Measurements from ENCODE around the gene KDSR. TPM values are rescaled to one million over a fixed set of nuclear protein-coding genes. Genes with fewer than 3 reads are reported as not detected.

KDSR gene
- total and polyA plus RNA-seq, 2 of the 13 experiments (the other 11 are each of a cell fraction or from before 2014, with no cell fraction given), result 10.4 to 20.9 TPM

- ATAC-seq, result no peak; the same call in 2 of the 3 replicates
- peaks cover 32 to 68% of the 10 kb centered on the region in 2 experiments for H3K36me3 ChIP-seq (replicated peaks in 1 of 2; ENCODE audit: control insufficient read depth in 1 of 2, insufficient read depth in 2 of 2, low read length in 2 of 2)
- TF ChIP-seq TFE3 (CRISPR knock-in tag; IDR thresholded peaks at IDR 0.05) (0 out of 2 replicates have a peak, but pooled peaks have one; percentile 48), YY1 (IDR thresholded peaks at IDR 0.05; ENCODE audit: insufficient read depth, insufficient replicate concordance, low read depth, low read length) (no peak), SAP130 (CRISPR knock-in tag; IDR thresholded peaks at IDR 0.05; ENCODE audit: low read depth) (peak; percentile 53), ZNF777 (CRISPR knock-in tag; IDR thresholded peaks at IDR 0.05) (no peak), RXRB (CRISPR knock-in tag; IDR thresholded peaks at IDR 0.05; ENCODE audit: borderline replicate concordance) (no peak), GATAD2A (CRISPR knock-in tag; IDR thresholded peaks at IDR 0.05) (peak; percentile 41; the same call in 1 of the 2 replicates), TEAD2 (CRISPR knock-in tag; IDR thresholded peaks at IDR 0.05) (no peak), FIP1L1 (IDR thresholded peaks at IDR 0.05; ENCODE audit: borderline replicate concordance, insufficient read depth, low read depth, low read length) (no peak), CEBPB (IDR thresholded peaks at IDR 0.05; ENCODE audit: borderline replicate concordance, low read depth, low read length) (peak; percentile 90), NFIB (CRISPR knock-in tag; IDR thresholded peaks at IDR 0.05; ENCODE audit: borderline replicate concordance) (no peak), ZNF282 (IDR thresholded peaks at IDR 0.05; ENCODE audit: partially characterized antibody) (no peak), NFYC (CRISPR knock-in tag; IDR thresholded peaks at IDR 0.05) (peak; percentile 49; the same call in 1 of the 2 replicates), HOMEZ (CRISPR knock-in tag; IDR thresholded peaks at IDR 0.05; ENCODE audit: low read depth) (peak; percentile 45; the same call in 1 of the 2 replicates), MATR3 (CRISPR knock-in tag; IDR thresholded peaks at IDR 0.05) (no peak), THAP8 (CRISPR knock-in tag; IDR thresholded peaks at IDR 0.05; ENCODE audit: borderline replicate concordance) (no peak), ZNF605 (CRISPR knock-in tag; IDR thresholded peaks at IDR 0.05) (no peak), FOSL1 (CRISPR knock-in tag; IDR thresholded peaks at IDR 0.05; ENCODE audit: borderline replicate concordance) (peak; percentile 57; the same call in 1 of the 2 replicates)
- TF ChIP-seq, protein P1, sequence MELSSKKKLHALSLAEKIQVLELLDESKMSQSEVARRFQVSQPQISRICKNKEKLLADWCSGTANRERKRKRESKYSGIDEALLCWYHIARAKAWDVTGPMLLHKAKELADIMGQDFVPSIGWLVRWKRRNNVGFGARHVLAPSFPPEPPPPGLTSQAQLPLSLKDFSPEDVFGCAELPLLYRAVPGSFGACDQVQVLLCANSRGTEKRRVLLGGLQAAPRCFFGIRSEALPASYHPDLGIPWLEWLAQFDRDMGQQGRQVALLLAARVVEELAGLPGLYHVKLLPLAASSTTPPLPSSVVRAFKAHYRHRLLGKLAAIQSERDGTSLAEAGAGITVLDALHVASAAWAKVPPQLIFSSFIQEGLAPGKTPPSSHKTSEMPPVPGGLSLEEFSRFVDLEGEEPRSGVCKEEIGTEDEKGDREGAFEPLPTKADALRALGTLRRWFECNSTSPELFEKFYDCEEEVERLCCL (CRISPR knock-in tag; IDR thresholded peaks at IDR 0.05; ENCODE audit: borderline replicate concordance), result no peak
- TF ChIP-seq, protein P2, sequence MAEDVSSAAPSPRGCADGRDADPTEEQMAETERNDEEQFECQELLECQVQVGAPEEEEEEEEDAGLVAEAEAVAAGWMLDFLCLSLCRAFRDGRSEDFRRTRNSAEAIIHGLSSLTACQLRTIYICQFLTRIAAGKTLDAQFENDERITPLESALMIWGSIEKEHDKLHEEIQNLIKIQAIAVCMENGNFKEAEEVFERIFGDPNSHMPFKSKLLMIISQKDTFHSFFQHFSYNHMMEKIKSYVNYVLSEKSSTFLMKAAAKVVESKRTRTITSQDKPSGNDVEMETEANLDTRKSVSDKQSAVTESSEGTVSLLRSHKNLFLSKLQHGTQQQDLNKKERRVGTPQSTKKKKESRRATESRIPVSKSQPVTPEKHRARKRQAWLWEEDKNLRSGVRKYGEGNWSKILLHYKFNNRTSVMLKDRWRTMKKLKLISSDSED (CRISPR knock-in tag; IDR thresholded peaks at IDR 0.05), result no peak
Observed at GRCh38 chr18:63336366-63337099, 30.5 kb downstream of the KDSR start.

More at GRCh38 chr18:63336366-63337099, 30.5 kb downstream of the KDSR start:
- peaks cover 11% of the 10 kb centered on the region for H3K4me1 ChIP-seq (ENCODE audit: insufficient read depth, low read length)
- CTCF ChIA-PET (ENCODE audit: low intra/inter-chr PET ratio, low total read pairs), result no interaction called here
- FAIRE-seq (no peak), DNase-seq (ENCODE audit: low spot score) (peak; percentile 79)
- H3K79me2 ChIP-seq (ENCODE audit: insufficient read depth, low read length), result no peaks in the 10 kb centered on the region
- no peak overlapping the region for H3K27ac ChIP-seq (ENCODE audit: extremely low read length, insufficient read depth, low read length)
- H4K20me1 ChIP-seq (ENCODE audit: insufficient read depth, low read length), result no peaks in the 10 kb centered on the region
- WGBS (ENCODE audit: low lambda C conversion rate), result 65% methylated on average over 8 of the region's 8 CpGs
- H3K27me3 ChIP-seq (ENCODE audit: control insufficient read depth in 1 of 2, insufficient read depth in 2 of 2, low read length in 2 of 2), result no peaks in the 10 kb centered on the region
- H3K9ac ChIP-seq (ENCODE audit: insufficient read depth, low read depth, low read length), result no peak overlapping the region
- intact Hi-C loops (cut with micrococcal nuclease; ENCODE audit: unreplicated experiment) (no loop called here), in situ Hi-C loops (cut with HindIII; ENCODE audit: extremely low pct_ligation_motif_present, low pct_unique_long_range_greater_than_20kb) (no loop called here)
- no TSS peak for BruUV-seq (replicated peaks)
- POLR2A ChIA-PET, result interaction anchor here (0.6 kb wide), 1 partner anchor 31 kb away, joined by 3 read pairs; no protein-coding TSS in a partner anchor
- H3K9me3 ChIP-seq (ENCODE audit: low read length), result no peaks in the 10 kb centered on the region
- no peak overlapping the region for H3K4me3 ChIP-seq (replicated peaks in 1 of 3; ENCODE audit: insufficient read depth in 1 of 3, low read depth in 2 of 3, low read length in 3 of 3)
- H3K4me2 ChIP-seq (ENCODE audit: low read depth, low read length), result no peak overlapping the region
- no peak overlapping the region for H2AFZ ChIP-seq (ENCODE audit: low read length)

All from HepG2 (cell line).